ENCODE data around the gene GLCCI1.

GLCCI1 gene

GRCh38 chr7:7922684-7923385 is 45.8 kb upstream of the GLCCI1 start:
- TF ChIP-seq POLR2A (IDR thresholded peaks at IDR 0.05; ENCODE audit: extremely low read depth, insufficient read length) (no peak), MYC (IDR thresholded peaks at IDR 0.05; ENCODE audit: low read depth, low read length) (no peak), CTCF (IDR thresholded peaks at IDR 0.05; ENCODE audit: low read depth, low read length) (no peak)
- no peak for DNase-seq (ENCODE audit: low read depth)

GRCh38 chr7:7923818-7924217 is 44.8 kb upstream of the GLCCI1 start:
- H3K4me3 ChIP-seq (ENCODE audit: low read depth, low read length): no peak overlapping the region
- TF ChIP-seq CTCF (IDR thresholded peaks at IDR 0.05; ENCODE audit: low read depth, low read length) (no peak), POLR2A (IDR thresholded peaks at IDR 0.05; ENCODE audit: extremely low read depth, insufficient read length) (no peak), MYC (IDR thresholded peaks at IDR 0.05; ENCODE audit: low read depth, low read length) (no peak)
- TF ChIP-seq, protein P1, sequence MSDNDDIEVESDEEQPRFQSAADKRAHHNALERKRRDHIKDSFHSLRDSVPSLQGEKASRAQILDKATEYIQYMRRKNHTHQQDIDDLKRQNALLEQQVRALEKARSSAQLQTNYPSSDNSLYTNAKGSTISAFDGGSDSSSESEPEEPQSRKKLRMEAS (IDR thresholded peaks at IDR 0.05; ENCODE audit: low read depth, low read length): no peak
- no peak for DNase-seq (ENCODE audit: low read depth)

More at GRCh38 chr7:7922684-7923385, 45.8 kb upstream of the GLCCI1 start:
- no peak overlapping the region for H3K4me3 ChIP-seq (ENCODE audit: low read depth, low read length)

- no peak for DNase-seq (ENCODE audit: low read depth)
- no peak overlapping the region for H3K4me3 ChIP-seq (ENCODE audit: low read depth, low read length)
- TF ChIP-seq CTCF (IDR thresholded peaks at IDR 0.05; ENCODE audit: low read depth, low read length) (no peak), MYC (IDR thresholded peaks at IDR 0.05; ENCODE audit: low read depth, low read length) (no peak), POLR2A (IDR thresholded peaks at IDR 0.05; ENCODE audit: extremely low read depth, insufficient read length) (no peak)
- TF ChIP-seq, protein P1 (IDR thresholded peaks at IDR 0.05; ENCODE audit: low read depth, low read length): no peak
Measured at GRCh38 chr7:7924303-7924702, 44.3 kb upstream of the GLCCI1 start.

DNA sequence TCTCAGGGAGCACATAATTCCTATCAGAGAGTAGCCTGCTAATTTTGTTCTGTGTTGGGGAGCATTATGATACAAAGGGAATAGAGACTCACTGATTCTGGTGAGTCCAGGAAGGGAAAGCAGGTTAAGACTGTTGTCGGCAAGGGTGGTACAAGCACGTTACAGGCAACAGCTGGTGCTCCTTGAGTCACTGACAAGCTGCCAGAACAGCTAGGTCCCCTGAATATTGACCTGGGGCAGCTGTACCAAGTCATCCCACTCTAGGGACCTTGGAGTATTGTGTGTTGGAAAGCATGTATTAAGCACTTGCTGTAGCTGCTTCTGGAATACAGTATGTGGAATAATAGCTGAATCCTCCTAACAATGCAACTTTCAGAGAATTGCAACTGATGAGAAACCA is 37.0 kb upstream of the GLCCI1 start:
- no peak for TF ChIP-seq CTCF (IDR thresholded peaks at IDR 0.05; ENCODE audit: low read depth, low read length)
- TF ChIP-seq MYC (IDR thresholded peaks at IDR 0.05; ENCODE audit: low read depth, low read length): no peak
- TF ChIP-seq, protein P1 (IDR thresholded peaks at IDR 0.05; ENCODE audit: low read depth, low read length): no peak
- no peak for TF ChIP-seq POLR2A (IDR thresholded peaks at IDR 0.05; ENCODE audit: extremely low read depth, insufficient read length)
- H3K4me3 ChIP-seq (ENCODE audit: low read depth, low read length): no peak overlapping the region
- no peak for DNase-seq (ENCODE audit: low read depth)

DNA sequence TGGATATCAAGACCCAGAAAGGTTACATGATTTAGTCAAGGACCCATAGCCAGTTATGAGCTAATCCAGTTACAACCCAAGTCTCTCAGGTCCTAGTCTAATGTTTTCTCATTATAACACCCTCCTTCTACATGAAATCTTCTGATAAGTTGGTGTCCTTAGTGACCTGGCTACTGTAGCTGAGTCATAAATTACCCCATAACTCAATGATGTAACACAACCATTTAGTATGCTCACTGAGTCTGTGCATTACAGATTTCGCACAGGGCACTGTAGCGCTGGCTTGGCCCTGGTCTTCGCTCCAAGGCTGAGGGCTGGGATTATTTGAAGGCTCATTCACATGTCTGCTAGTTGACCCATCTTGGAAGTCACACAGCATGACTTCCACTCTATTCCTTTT is 36.0 kb upstream of the GLCCI1 start:
- DNase-seq (ENCODE audit: low read depth): peak; percentile 45
- TF ChIP-seq CTCF (IDR thresholded peaks at IDR 0.05; ENCODE audit: low read depth, low read length): no peak
- no peak for TF ChIP-seq POLR2A (IDR thresholded peaks at IDR 0.05; ENCODE audit: extremely low read depth, insufficient read length)
- no peak for TF ChIP-seq MYC (IDR thresholded peaks at IDR 0.05; ENCODE audit: low read depth, low read length)
- TF ChIP-seq, protein P1 (IDR thresholded peaks at IDR 0.05; ENCODE audit: low read depth, low read length): no peak
- no peak overlapping the region for H3K4me3 ChIP-seq (ENCODE audit: low read depth, low read length)
